PFSK-1 (cell line): ENCODE measurements around the gene CEP78.

Source experiments
- FOXP2 ChIP-seq: optimal IDR thresholded peaks from 2 replicates; pipeline ENCODE3; 2011; ENCODE audit warnings: borderline replicate concordance, control low read depth, inconsistent platforms; ENCODE audit not compliant: insufficient read depth; ENCODE audit errors: extremely low read length, extremely low read depth
- POLR2AphosphoS5 ChIP-seq: IDR thresholded peaks from 2 replicates; pipeline ENCODE4 v1.6.1; 2012; ENCODE audit warnings: low read depth, mild to moderate bottlenecking, control low read depth, low read length, moderate library complexity
- SIN3A ChIP-seq: IDR thresholded peaks from 2 replicates; pipeline ENCODE4 v1.6.1; 2012; ENCODE audit warnings: mild to moderate bottlenecking, low read length, moderate library complexity, borderline replicate concordance; ENCODE audit not compliant: insufficient read depth
- TAF1 ChIP-seq: IDR thresholded peaks from 2 replicates; pipeline ENCODE4 v1.6.1; 2012; ENCODE audit warnings: low read length, control low read depth, borderline replicate concordance; ENCODE audit not compliant: insufficient read depth
- TF ChIP-seq, protein P1 (sequence below), 2 experiments: IDR thresholded peaks; 2 replicates each; pipeline versions ENCODE4 v1.6.1 to v1.8.0; 2011 to 2012; ENCODE audit warnings: low read depth in 2 of 2, low read length in 2 of 2, control low read depth in 1 of 2, inconsistent platforms in 1 of 2, mild to moderate bottlenecking in 1 of 2, moderate library complexity in 1 of 2; ENCODE audit not compliant: insufficient read depth in 1 of 2

The CEP78 gene

DNA sequence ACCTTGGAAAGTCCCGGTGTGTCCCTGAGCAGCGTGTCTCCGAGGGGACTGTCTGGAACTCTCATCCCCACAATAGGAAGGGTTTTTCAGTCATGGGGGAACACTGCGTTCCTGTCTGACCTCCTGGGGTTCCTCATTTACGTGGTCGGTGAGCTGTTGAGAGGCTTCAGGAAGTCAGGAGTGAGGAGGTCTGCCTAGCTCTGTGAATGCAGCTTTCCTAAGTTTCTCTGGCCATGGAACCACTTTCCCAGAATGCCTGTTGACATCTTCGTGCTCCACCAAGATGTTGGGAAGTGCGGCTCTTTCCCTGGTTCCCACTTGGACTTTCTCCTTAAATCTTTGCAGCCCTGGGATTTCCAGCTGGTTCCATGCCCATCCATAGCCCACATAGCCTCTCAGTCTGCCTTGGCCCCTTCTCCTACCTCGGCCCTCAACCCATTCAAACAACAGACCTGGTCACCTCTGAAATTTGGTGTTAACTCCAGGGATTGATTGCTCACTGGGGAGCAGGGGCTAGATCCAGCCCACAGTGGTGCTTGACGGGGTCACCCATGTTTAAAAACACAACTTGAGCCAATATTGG lies 88.3 kb downstream of the CEP78 start:
- TF ChIP-seq TAF1 (no peak), POLR2AphosphoS5 (0 out of 2 replicates have a peak, but pooled peaks have one; percentile 30)

DNA sequence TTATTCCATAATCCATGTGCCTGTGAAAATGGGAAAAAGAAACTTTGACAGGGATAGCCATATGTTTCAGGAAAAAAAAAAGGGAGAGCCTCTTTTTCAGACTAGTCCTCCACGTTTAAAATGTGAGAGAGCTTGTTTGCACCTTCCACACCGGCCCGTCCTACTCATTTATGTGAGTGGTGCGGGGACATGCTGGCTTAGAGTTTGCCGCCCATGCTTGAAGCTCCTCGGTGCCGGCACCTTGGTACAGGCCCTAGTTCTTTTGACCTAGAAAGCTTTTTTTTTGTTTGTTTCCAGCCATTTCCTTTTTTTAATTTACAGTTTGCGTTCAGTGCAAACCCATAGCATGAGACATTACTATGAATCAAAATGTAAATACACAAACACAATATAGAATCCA lies 88.8 kb downstream of the CEP78 start:
- TF ChIP-seq, protein P1, sequence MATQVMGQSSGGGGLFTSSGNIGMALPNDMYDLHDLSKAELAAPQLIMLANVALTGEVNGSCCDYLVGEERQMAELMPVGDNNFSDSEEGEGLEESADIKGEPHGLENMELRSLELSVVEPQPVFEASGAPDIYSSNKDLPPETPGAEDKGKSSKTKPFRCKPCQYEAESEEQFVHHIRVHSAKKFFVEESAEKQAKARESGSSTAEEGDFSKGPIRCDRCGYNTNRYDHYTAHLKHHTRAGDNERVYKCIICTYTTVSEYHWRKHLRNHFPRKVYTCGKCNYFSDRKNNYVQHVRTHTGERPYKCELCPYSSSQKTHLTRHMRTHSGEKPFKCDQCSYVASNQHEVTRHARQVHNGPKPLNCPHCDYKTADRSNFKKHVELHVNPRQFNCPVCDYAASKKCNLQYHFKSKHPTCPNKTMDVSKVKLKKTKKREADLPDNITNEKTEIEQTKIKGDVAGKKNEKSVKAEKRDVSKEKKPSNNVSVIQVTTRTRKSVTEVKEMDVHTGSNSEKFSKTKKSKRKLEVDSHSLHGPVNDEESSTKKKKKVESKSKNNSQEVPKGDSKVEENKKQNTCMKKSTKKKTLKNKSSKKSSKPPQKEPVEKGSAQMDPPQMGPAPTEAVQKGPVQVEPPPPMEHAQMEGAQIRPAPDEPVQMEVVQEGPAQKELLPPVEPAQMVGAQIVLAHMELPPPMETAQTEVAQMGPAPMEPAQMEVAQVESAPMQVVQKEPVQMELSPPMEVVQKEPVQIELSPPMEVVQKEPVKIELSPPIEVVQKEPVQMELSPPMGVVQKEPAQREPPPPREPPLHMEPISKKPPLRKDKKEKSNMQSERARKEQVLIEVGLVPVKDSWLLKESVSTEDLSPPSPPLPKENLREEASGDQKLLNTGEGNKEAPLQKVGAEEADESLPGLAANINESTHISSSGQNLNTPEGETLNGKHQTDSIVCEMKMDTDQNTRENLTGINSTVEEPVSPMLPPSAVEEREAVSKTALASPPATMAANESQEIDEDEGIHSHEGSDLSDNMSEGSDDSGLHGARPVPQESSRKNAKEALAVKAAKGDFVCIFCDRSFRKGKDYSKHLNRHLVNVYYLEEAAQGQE (IDR thresholded peaks at IDR 0.05; ENCODE audit: insufficient read depth in 1 of 2, low read depth in 2 of 2, low read length in 2 of 2): no peak
- TF ChIP-seq FOXP2: no peak
- no peak for TF ChIP-seq TAF1
- no peak for TF ChIP-seq SIN3A
- TF ChIP-seq POLR2AphosphoS5: no peak

DNA sequence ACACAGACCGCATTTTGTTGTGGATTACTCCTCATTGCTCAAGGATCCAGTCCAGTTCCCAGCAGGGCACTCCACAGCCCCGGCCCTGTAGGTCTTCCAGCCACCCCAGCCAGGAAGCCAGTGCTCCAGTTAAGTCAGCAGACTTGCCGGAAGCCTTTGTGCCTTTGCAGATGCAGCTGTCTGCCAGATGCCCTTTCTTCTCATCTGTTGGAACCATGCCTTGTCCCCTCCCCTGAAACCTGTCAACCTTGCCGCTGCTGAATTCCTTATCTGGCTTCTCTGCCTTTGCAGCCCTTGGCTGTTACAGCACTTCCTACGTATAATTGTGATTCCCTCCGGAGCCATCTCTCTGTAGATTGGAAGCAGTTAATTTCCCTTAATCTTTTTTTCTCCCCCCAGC lies 89.5 kb downstream of the CEP78 start:
- peak; percentile 71 for TF ChIP-seq FOXP2
- TF ChIP-seq TAF1: no peak

DNA sequence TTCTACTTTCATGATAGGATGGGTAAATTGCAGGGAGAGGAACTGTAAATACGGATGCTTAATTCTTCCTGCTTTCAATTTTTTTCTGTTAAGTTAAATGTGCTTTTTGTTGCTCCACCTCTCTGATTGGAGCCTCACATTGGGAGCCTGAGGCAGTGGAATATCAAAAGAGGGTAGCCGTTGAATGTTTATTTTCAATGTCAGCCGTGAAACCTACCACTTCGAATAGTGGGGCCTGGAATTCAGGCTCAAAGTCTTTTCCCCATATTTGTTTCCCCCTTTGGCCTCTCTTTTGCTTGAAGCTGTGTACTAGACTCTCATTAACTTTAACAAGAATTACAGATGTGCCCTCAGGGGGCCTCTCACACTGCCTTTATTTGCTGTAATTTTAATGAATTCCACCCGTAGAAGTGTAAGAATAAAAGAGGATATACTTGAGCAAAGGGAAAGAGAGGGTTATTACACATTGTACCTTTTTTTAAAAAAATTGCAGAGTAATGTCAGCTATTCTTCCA lies 90.0 kb downstream of the CEP78 start:
- TF ChIP-seq POLR2AphosphoS5 (no peak), TAF1 (no peak), FOXP2 (no peak)
- TF ChIP-seq, protein P1 (IDR thresholded peaks at IDR 0.05; ENCODE audit: insufficient read depth in 1 of 2, low read depth in 2 of 2, low read length in 2 of 2): no peak

DNA sequence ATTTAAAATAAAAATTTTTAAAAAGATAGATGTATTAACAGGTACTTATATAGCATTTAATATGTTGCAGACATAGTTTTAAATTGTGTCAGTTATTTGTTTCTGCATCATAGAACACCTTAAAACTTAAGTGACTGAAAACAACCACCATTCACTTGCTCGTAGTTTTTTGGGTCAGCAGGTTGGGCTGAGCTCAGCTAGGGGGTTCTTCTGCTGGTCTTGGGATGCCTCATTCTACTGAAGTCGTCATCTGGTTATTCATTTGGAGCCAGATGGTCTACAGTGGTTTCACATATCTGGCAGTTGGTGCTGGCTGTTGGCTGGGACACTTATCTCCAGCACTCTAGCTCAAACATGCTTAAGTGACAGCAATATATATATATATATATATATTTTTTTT lies 90.7 kb downstream of the CEP78 start:
- no peak for TF ChIP-seq FOXP2
